Activated T-helper 2 cell treated with anti-CD3 and anti-CD28 coated beads, Interferon-gamma antibody, Interleukin-2, Interleukin-4, amounts not matched to agents 10 μg/mL and 5 μg/mL and 100 μg/mL, durations not matched to agents 14 hours and 24 hours and 36 hours (primary cell): ENCODE measurements around the gene CEP126. TPM values are rescaled to one million over a fixed set of nuclear protein-coding genes. Genes with fewer than 3 reads are reported as not detected.
A peak's percentile ranks its signal among the peaks of the same experiment; 100 is the strongest.

Experiments
- DNase-seq: peaks from one replicate; pipeline ENCODE4 v3.0.0; 2021; ENCODE audit warnings: low spot score
- H3K27ac Mint-ChIP-seq: one replicate; pipeline ENCODE4 v1.8.0; 2021; ENCODE audit warnings: mixed read lengths
- H3K27me3 Mint-ChIP-seq: one replicate; pipeline ENCODE4 v1.8.0; 2021; ENCODE audit warnings: low read depth, mixed read lengths
- H3K36me3 Mint-ChIP-seq: one replicate; pipeline ENCODE4 v1.8.0; 2021; ENCODE audit warnings: low read depth, mixed read lengths
- H3K4me1 Mint-ChIP-seq: one replicate; pipeline ENCODE4 v1.8.0; 2021; ENCODE audit warnings: low read depth, mixed read lengths
- H3K4me3 Mint-ChIP-seq: one replicate; pipeline ENCODE4 v1.8.0; 2021; ENCODE audit warnings: low read depth, mild to moderate bottlenecking, moderate library complexity, mixed read lengths
- H3K9me3 Mint-ChIP-seq: one replicate; pipeline ENCODE4 v1.8.0; 2021; ENCODE audit warnings: mixed read lengths
- intact Hi-C: fragments of 100-400 bp; cut with micrococcal nuclease; formaldehyde crosslinking; loops from one replicate; pipeline ENCODE4 v1.15.1; 2023
- total RNA-seq: library from RNA; stranded (reverse); gene quantifications from 2 replicates; pipeline ENCODE4 v1.2.3, GENCODE V29; 2022

CEP126 gene
- total RNA-seq, 1 donor from 2014 or later, result 1.1 TPM

DNA sequence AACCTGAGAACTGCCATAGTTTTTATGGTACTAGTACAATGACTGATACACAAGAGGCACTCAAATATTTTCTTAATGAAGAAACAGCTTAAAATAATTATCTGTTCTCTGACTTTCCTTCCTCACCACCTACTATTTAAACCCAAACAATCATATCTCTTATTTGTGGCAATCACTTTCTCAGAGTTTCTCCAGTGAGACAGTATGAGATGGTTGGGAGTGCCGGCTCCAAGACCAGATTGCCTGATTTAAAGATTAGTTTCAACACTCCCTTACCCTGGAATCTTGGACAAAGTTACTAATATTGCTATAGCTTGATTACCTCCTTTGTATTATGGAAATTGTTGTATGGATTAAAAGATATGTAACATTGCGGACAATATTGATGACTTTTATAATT, 5.7 kb upstream of the CEP126 start:
- Mint-ChIP-seq H3K27me3 (peaks cover 11% of the 10 kb centered on the region), H3K27ac (no peak overlapping the region), H3K36me3 (no peaks in the 10 kb centered on the region), H3K4me1 (no peaks in the 10 kb centered on the region), H3K4me3 (no peak overlapping the region), H3K9me3 (no peaks in the 10 kb centered on the region)
- intact Hi-C loops, result no loop called here
- no peak for DNase-seq

DNA sequence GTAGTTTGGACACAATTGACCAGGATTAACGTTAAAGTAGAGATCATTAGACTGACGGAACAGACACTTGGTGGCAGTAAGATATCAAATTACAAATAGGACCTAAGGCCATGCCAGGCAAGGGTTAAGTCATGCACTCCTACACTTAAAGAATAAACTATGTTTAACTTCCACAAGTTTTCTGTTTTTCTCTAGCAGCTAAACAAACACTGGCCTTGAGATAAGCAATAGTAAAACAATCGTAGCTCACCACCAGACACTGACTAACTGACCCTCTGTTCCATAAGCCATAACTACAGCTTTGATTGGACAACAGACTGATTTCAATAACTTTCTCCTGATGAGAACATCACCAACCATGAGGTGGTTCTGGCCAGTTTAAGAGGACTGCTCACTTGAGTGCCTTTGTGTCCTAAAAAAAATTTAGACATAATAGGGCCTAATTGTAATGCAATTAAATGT, 2.0 kb upstream of the CEP126 start:
- Mint-ChIP-seq H3K27ac (no peak overlapping the region), H3K27me3 (peaks cover 4% of the 10 kb centered on the region), H3K4me3 (no peak overlapping the region), H3K36me3 (no peaks in the 10 kb centered on the region), H3K9me3 (no peaks in the 10 kb centered on the region), H3K4me1 (peaks cover 17% of the 10 kb centered on the region)
- intact Hi-C loops, result no loop called here
- DNase-seq, result no peak

DNA sequence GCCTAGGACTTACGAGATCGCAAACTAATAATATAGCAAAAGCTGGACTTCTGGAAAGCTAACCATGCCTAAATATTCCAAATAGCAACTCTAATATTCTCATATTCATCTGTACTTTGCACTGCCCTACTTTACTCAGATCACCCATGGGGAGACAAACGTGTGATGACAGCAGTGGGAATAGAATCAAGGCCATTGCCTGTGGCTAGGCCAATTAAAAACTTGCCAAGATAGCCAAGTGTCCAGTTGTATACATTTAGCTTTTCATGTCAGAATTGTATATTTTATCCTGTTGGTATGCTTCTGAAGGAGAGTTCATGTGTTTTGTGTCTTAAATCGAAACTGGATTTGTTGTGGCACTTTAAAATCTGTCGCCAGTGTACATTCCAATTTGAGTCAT, 1.2 kb upstream of the CEP126 start:
- no peak for DNase-seq
- intact Hi-C loops, result loop anchor here (2.0 kb wide), 1 partner anchor 195 kb away; no protein-coding TSS in a partner anchor
- peaks cover 4% of the 10 kb centered on the region for H3K27me3 Mint-ChIP-seq
- H3K4me3 Mint-ChIP-seq, result peak overlapping the region; percentile 13
- no peak overlapping the region for H3K27ac Mint-ChIP-seq
- peaks cover 17% of the 10 kb centered on the region for H3K4me1 Mint-ChIP-seq
- no peaks in the 10 kb centered on the region for H3K9me3 Mint-ChIP-seq
- H3K36me3 Mint-ChIP-seq, result no peaks in the 10 kb centered on the region

DNA sequence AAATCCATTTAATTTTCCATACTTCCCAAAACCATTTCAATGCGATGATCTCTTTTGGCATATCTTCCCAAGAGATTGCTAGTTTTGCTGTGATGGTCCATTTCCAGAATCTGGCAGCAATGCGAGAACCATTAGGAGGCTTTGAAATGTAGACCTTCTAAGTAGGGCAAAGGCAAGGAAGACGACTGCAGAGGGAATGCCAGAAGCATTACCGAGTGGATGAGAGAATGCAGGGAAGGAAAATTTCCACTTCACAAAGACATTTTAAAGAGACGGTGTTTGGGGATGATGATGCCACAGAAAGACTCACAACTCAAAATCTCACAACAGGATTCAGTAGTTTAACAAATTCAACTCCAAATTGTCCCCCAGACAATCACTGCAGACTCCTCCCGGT, 471 bp upstream of the CEP126 start:
- Mint-ChIP-seq H3K36me3 (no peaks in the 10 kb centered on the region), H3K9me3 (no peaks in the 10 kb centered on the region), H3K27me3 (peaks cover 4% of the 10 kb centered on the region), H3K4me3 (peak overlapping the region; percentile 88), H3K4me1 (peaks cover 17% of the 10 kb centered on the region), H3K27ac (no peak overlapping the region)
- intact Hi-C loops, result loop anchor here (2.0 kb wide), 1 partner anchor 194 kb away; no protein-coding TSS in a partner anchor
- DNase-seq, result no peak

DNA sequence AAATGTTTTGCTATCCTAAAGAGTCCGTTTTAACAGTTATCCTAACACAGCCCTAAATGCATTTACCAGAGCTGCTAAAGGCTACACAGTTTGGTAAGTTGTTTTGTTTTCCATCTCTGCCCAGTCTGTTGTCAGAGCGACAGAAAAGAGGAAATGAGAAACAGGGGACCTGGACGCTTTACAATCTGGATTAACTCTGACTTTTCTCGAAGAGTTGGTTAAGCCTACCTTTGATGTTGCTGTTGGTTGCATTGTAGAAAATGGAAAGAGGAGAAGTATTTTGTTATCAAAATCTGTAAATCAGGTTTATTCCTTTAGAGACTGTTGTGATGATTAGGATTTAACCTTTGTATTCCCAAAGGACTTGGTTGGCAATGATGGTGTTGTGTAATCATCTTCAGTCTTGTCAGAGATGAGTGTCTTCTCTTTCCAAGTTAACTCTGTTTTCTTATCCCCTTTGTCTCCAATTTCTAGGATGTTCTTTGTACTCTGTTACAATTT, 1.0 kb downstream of the CEP126 start:
- Mint-ChIP-seq H3K27me3 (peaks cover 4% of the 10 kb centered on the region), H3K9me3 (no peaks in the 10 kb centered on the region), H3K36me3 (no peaks in the 10 kb centered on the region), H3K27ac (peak overlapping the region; percentile 43), H3K4me1 (peaks cover 17% of the 10 kb centered on the region), H3K4me3 (peak overlapping the region; percentile 88)
- DNase-seq, result no peak
- intact Hi-C loops, result loop anchor here (2.0 kb wide), 1 partner anchor 193 kb away; no protein-coding TSS in a partner anchor

DNA sequence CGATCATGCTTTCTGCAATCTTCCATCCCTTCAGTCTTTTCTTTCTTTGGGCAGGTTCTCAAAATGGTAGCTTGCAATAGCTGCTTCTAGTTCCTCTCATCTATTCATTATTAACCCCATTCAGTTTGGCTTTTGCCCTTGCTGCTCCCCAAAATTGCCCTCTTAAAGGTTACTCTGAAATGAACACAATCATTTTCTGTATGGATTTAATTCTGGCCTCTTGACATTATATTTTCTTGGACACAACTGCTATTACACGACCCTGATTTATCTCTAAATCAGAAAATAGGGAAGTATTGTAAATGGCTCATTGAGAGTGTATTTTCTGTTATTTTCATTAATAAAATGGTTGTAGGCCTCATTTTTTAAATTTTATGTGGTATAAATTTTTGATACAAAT, 1.6 kb downstream of the CEP126 start, which contains the start of gene ANGPTL5:
Gene ANGPTL5 (minus strand): TSS at position 101 of the 400 bp plus-strand sequence. CDS start 8,613 bp downstream, outside the sequence.
- Mint-ChIP-seq H3K4me3 (peak within 1 kb of the TSS; percentile 88), H3K27ac (peak within 1 kb of the TSS; percentile 43), H3K27me3 (peaks cover 3% of the 10 kb centered on the region), H3K4me1 (peaks cover 17% of the 10 kb centered on the region), H3K36me3 (no peaks in the 10 kb centered on the region), H3K9me3 (no peaks in the 10 kb centered on the region)
- no peak for DNase-seq
- intact Hi-C loops, result no loop called here

DNA sequence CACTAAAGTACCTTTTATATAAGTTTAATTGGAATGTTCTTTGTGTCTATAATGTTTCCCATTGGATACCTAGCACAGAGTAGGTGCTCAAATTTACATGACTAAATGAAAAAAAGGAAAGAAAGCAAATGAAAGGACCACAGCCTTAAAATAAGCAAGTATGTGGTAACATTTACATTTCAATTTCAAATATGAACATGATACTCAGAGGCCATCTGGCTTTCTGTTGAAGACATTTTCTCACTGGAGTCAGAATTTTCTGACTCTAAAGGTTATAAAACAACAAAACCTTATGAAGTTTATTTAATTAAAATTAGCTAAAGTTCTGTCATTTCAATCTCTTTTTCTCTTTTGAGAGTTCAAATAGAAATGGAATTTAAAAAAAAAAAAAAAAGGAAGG, 2.4 kb downstream of the CEP126 start:
- Mint-ChIP-seq H3K4me1 (peaks cover 17% of the 10 kb centered on the region), H3K4me3 (no peak overlapping the region), H3K27me3 (peaks cover 2% of the 10 kb centered on the region), H3K36me3 (no peaks in the 10 kb centered on the region), H3K9me3 (no peaks in the 10 kb centered on the region), H3K27ac (no peak overlapping the region)
- intact Hi-C loops, result no loop called here
- DNase-seq, result no peak

DNA sequence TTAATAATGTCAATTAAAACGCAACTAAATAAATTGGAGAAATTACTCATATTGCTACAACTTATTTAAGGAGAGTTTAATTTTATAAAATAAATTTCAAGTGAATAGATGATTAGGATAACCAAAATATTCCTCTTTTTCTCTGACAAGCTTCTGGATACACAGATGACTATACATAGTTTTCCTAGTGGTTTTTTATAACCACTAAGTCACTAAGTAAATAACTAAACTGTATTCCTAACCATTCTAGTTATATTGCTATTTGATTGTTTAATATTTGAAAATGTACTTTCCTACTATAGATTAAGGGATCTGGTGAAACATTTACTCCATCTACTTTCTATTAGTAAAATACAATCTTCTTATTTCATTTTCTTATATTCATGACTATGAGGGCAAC, 6.2 kb downstream of the CEP126 start:
- Mint-ChIP-seq H3K4me1 (peaks cover 5% of the 10 kb centered on the region), H3K9me3 (no peaks in the 10 kb centered on the region), H3K36me3 (no peaks in the 10 kb centered on the region), H3K27me3 (peaks cover 2% of the 10 kb centered on the region), H3K4me3 (no peak overlapping the region), H3K27ac (no peak overlapping the region)
- no peak for DNase-seq
- intact Hi-C loops, result no loop called here

DNA sequence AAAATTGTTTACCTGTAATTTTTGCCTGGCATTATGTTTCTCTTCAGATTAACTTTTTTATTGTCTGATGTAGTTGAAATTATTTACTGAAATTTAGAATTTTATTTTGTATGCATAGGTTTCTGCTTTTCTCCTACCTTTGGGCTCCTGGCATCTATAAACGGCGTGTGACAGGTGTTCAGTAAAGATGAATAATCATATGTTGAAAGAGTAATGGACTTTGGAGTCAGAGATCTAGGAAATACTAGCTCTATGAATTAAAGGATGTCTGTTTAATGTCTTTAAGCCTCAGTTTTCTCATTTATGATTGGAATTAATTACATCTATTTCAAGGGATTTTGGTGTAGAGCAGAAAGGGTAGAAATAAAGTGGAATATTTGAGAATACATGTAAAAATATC, 8.7 kb downstream of the CEP126 start:
- H3K4me3 Mint-ChIP-seq, result no peak overlapping the region
- no peaks in the 10 kb centered on the region for H3K9me3 Mint-ChIP-seq
- no peaks in the 10 kb centered on the region for H3K4me1 Mint-ChIP-seq
- intact Hi-C loops, result no loop called here
- H3K27ac Mint-ChIP-seq, result no peak overlapping the region
- H3K36me3 Mint-ChIP-seq, result no peaks in the 10 kb centered on the region
- no peak for DNase-seq
- no peaks in the 10 kb centered on the region for H3K27me3 Mint-ChIP-seq

DNA sequence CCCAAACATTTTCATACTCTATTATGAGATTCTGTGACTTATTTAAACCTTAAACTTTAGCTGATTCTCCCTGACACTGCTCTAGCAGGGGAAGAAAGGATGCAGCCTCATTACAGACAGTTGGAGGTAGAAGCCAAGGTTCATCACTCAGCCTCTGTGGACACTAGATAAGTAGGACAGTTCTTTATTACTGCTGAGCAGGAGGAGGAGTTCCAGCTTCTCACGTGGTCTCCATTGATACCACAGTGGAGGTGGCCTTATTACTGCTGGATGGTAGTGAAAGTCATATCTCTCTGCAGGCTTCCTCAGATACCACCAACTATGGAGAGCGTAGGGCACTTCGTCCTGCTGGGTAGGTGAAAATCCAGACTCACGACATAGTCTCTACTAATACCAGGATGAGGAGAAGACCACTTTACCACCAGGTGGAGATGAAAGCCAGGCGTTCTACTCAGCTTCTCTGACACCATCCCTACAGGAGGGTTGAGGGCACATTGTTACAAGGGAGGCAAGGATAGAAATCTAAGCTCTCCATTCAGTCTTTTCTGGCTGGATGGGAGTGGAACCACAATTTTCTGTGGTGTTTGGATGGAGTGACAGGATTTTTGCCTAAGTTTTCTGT, 14.6 kb downstream of the CEP126 start:
- no peaks in the 10 kb centered on the region for H3K27me3 Mint-ChIP-seq

DNA sequence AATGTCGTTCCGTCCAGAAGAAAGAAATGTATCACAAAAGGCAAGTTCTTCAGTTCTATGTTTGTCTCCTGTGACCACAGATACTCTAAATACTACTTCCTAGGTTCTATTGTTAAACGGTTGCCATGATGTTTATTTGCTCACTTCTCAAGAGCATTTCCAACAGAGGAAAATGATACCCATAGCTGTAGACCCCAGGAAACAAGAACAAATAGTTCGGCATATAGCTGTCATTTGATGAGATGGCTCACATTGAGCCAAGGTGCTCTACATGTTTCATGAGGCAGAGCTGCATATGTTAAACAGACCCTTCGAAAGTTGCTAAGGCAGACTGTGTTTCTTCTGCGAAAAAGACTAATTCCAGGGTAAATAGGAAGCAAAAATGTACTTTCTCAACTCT, 16.9 kb downstream of the CEP126 start:
- Mint-ChIP-seq H3K9me3 (no peaks in the 10 kb centered on the region), H3K36me3 (no peaks in the 10 kb centered on the region), H3K4me1 (no peaks in the 10 kb centered on the region), H3K27me3 (no peaks in the 10 kb centered on the region), H3K27ac (no peak overlapping the region), H3K4me3 (no peak overlapping the region)
- intact Hi-C loops, result no loop called here
- no peak for DNase-seq

More for the DNA sequence above, 14.6 kb downstream of the CEP126 start:
- Mint-ChIP-seq H3K27ac (no peak overlapping the region), H3K4me1 (no peaks in the 10 kb centered on the region), H3K36me3 (no peaks in the 10 kb centered on the region), H3K9me3 (no peaks in the 10 kb centered on the region), H3K4me3 (no peak overlapping the region)
- DNase-seq, result no peak
- intact Hi-C loops, result no loop called here

DNA sequence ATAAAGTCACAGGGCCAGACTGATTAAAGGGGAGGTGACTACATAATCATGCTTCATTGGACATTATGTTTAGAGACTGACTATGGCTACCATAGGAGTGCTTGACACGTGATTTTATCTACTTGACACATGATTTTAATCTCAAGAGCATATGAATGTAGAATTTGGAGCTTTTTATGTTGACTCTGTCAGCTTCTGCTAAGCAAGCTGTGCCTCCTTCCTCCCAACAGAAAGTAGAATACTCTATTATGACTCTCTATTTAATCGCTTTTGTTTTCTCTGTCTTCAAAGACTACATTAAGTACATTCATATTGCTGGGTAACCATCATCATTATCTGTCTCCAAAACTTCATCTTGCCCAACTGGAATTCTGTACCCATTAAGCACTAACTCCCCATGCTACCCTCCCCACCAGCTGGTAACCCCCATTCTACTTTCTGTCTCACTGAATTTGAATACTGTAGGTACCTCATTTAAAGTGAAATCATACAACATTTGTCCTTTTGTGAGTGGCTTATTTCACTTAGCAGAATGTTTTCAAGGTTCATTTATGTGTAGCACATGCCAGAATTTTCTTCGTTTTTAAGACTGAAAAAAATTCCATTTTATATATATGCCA, 26.2 kb downstream of the CEP126 start:
- H3K36me3 Mint-ChIP-seq, result no peaks in the 10 kb centered on the region
- intact Hi-C loops, result no loop called here
- no peaks in the 10 kb centered on the region for H3K27me3 Mint-ChIP-seq
- no peaks in the 10 kb centered on the region for H3K9me3 Mint-ChIP-seq
- no peak for DNase-seq
- no peak overlapping the region for H3K4me3 Mint-ChIP-seq
- no peaks in the 10 kb centered on the region for H3K4me1 Mint-ChIP-seq
- no peak overlapping the region for H3K27ac Mint-ChIP-seq

DNA sequence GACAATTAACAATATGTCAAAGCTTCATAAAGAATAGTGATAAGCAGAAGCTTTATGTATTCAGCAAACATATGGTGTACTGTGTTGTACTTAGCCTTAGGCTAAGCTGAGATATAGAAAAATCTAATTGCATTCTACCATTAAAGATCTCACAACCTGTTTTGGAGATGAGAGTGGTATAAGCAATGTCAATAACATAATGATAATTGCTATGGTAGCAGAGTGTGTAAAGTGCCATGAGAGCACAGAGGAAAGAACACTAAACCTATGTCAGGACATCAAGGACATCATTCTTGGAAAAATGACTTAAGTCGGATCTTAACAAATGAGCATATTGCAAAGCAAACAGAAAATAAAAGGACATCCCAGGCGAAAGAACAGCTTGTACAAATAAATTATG, 30.1 kb downstream of the CEP126 start:
- Mint-ChIP-seq H3K27ac (no peak overlapping the region), H3K36me3 (no peaks in the 10 kb centered on the region), H3K9me3 (no peaks in the 10 kb centered on the region), H3K4me3 (no peak overlapping the region), H3K27me3 (no peaks in the 10 kb centered on the region), H3K4me1 (no peaks in the 10 kb centered on the region)
- intact Hi-C loops, result no loop called here
- no peak for DNase-seq
